ENCODE measurements around the gene PIGV. TPM values are rescaled to one million over a fixed set of nuclear protein-coding genes. Genes with fewer than 3 reads are reported as not detected.

Gene PIGV
- total RNA-seq, result 5.0 and 7.1 TPM in 2 replicates

GRCh38 chr1:26787706-26788514 is at the start of gene PIGV:
Gene PIGV, plus strand, starts transcription at chr1:26787950. Its CDS starts 2,866 bp downstream, at chr1:26790816.
- DNase-seq (ENCODE audit: low read depth in 2 of 2), result peak; percentile 85 to 88

GRCh38 chr1:26739329-26739914 is 48.3 kb upstream of the PIGV start:
- DNase-seq (ENCODE audit: low read depth in 2 of 2), result no peak

DNA sequence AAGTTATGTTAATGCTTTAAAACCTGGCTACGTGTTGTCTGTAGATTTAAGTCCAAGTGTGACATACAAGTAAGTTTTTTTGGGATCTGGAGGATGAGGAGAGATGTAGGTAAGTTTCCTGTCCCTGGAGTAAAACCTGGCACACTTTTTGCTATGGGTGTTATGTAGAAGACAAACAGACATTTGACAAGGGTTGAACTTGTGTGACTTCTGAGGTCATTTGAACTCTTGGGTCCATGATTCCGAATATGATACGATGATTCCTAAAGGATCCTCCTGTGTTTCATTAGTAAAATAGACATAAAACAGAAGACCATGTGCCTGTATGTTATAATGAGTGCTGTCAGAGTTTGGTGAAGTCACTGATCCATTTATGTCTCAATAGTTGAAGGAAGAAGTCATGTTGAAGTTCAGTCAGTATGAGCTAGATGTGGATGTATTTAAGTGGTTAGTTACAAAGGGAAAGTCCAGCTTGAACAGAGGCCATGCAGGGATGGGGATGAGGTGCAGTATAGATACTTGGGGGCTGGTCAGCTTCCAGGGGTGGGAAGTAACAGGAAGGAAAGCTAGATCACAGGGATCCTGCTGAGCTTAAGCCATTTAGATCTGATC is 47.6 kb upstream of the PIGV start:
- DNase-seq (ENCODE audit: low read depth in 2 of 2), result no peak

DNA sequence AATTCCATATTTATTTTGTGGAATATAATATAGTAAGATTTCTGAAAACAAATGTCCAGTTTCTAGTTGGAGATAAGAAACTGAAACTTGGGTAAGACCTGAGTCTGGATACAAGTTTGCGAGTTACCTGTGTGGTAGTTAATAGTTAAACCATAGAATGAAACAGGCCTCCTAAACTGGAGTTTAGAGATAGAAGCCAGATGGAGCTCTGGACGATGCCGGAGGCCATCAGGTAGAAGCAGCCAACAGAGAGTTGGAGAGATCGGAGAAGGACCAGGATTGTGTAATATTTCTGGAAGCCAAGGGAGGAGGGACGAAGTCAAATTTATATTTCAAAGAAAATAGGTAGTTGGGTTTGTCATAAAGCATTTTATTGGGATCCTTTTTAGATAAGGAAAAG is 46.8 kb upstream of the PIGV start:
- DNase-seq (ENCODE audit: low read depth in 2 of 2), result no peak

GRCh38 chr1:26743426-26744059 is 44.2 kb upstream of the PIGV start:
- no peak for DNase-seq (ENCODE audit: low read depth in 2 of 2)

- DNase-seq (ENCODE audit: low read depth in 2 of 2), result peak; percentile 89 to 99
Observed at GRCh38 chr1:26744075-26744959, 43.4 kb upstream of the PIGV start.

- DNase-seq (ENCODE audit: low read depth in 2 of 2), result peak in 1 of 2 donors; percentile 24
Observed at GRCh38 chr1:26745191-26745590, 42.6 kb upstream of the PIGV start.

- no peak for DNase-seq (ENCODE audit: low read depth in 2 of 2)
Observed at GRCh38 chr1:26747048-26747447, 40.7 kb upstream of the PIGV start.

- no peak for DNase-seq (ENCODE audit: low read depth in 2 of 2)
Observed at GRCh38 chr1:26748351-26748750, 39.4 kb upstream of the PIGV start.

DNA sequence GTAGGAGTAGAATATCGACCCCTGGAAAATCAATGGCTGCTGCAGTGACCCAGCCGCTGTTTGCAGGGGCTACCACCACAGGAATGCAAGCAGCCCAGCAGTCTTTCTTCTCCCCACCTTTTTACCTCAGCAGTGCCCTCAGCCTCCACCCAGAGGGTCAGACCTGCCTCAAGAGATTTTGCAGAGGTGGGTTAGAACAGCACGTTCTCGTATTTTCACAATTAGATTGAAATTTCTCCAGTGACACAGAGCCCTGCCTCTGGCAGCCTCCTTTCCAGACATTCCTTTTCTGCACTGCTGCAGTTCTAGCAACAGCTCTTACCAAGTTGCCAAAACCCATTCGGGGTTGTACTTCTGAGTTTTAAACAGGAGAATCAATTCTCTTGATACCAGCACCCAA is 38.3 kb upstream of the PIGV start:
- DNase-seq (ENCODE audit: low read depth in 2 of 2), result no peak

- no peak for DNase-seq (ENCODE audit: low read depth in 2 of 2)
Observed at GRCh38 chr1:26750428-26750827, 37.3 kb upstream of the PIGV start.

- peak in 1 of 2 donors; percentile 73 for DNase-seq (ENCODE audit: low read depth in 2 of 2)
Observed at GRCh38 chr1:26752519-26752918, 35.2 kb upstream of the PIGV start.

GRCh38 chr1:26754086-26754874 is 33.5 kb upstream of the PIGV start:
- no peak for DNase-seq (ENCODE audit: low read depth in 2 of 2)

- DNase-seq (ENCODE audit: low read depth in 2 of 2), result no peak
Observed at GRCh38 chr1:26758358-26758757, 29.4 kb upstream of the PIGV start.

GRCh38 chr1:26759531-26759930 is 28.2 kb upstream of the PIGV start:
- DNase-seq (ENCODE audit: low read depth in 2 of 2), result no peak

- peak; percentile 20 to 24 for DNase-seq (ENCODE audit: low read depth in 2 of 2)
Observed at GRCh38 chr1:26761217-26761616, 26.5 kb upstream of the PIGV start.

GRCh38 chr1:26767714-26768113 is 20.0 kb upstream of the PIGV start:
- no peak for DNase-seq (ENCODE audit: low read depth in 2 of 2)

DNA sequence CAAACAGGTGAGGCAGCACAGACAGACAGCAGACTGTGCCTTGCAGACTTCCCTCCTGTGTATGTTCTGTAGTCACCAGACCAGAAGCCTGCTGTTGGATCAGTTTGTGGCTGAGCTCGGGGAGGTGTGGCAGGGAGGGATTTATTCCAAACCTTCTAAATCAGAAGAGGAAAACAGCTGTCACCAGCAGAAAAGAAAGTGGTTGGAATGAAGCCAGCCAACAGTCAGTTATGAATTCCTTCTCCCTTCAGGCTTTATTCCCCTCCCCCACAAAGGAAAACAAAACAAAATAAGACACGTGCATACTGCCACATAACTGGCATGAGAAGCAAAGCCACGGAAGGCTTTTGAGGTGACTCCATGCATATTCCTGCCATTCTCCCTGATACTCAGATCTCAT is 19.0 kb upstream of the PIGV start:
- peak; percentile 75 to 86 for DNase-seq (ENCODE audit: low read depth in 2 of 2)

DNA sequence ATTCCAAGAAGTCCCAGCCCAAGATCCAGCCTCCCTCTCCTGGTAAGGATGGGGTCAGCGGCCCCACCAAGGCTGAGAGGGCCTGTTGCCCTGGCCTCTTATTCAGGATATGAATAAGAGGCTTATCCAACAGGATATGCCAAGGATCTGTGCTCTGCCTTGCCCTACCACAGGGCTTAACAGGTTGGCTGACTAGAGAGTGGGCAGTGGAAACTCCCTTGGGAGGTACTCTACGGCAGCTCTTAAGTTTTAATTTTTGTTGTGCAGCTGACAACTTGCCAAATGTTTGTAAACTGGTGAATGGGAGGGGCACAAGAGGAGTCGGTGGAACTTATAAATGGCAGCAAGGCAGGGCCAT is 16.5 kb upstream of the PIGV start:
- no peak for DNase-seq (ENCODE audit: low read depth in 2 of 2)

- peak; percentile 29 to 87 for DNase-seq (ENCODE audit: low read depth in 2 of 2)
Observed at GRCh38 chr1:26771643-26772321, 16.0 kb upstream of the PIGV start.
